ENCODE data around the gene ANKRD30B. TPM values are rescaled to one million over a fixed set of nuclear protein-coding genes. Genes with fewer than 3 reads are reported as not detected.
"Not testable (repeated sequence)": the region's sequence is repeated elsewhere in the genome, so short reads cannot be mapped to it uniquely, and the experiment has no call there.

Gene ANKRD30B
- total RNA-seq, 2 experiments from 2014 or later, result not detected

- DNase-seq; H3K9me3 Mint-ChIP-seq (ENCODE audit: insufficient read depth); POLR2A ChIA-PET; H3K4me3 Mint-ChIP-seq; H3K27ac Mint-ChIP-seq; H3K27me3 Mint-ChIP-seq (ENCODE audit: low read depth); CTCF ChIA-PET; H3K4me1 Mint-ChIP-seq (ENCODE audit: low read depth); H3K36me3 Mint-ChIP-seq (ENCODE audit: low read depth); ATAC-seq: not testable (repeated sequence)
Measured at GRCh38 chr18:14866426-14866825, 118.5 kb downstream of the ANKRD30B start.

DNA sequence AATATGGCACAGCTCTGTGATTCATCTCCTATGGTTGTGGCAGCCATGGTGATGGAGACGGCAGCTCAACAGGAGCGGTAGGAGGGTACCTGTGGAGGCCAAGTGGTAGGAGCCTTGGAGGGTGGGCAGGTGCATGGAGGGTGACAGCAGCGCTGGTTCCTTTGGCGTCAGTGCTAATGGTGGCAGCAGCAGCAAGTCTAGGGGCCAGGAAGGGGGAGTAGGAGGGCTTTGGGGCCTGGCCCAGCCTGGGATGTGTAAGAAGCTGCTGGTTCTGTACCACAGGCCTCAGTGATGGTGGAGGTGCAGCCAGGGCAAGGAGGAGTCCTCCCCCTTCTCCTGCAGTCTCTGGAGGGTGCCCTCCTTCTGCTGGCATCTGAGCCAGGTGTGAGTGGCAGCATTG lies 120.0 kb downstream of the ANKRD30B start:
- DNase-seq; H3K27ac Mint-ChIP-seq; ATAC-seq; POLR2A ChIA-PET; CTCF ChIA-PET; H3K4me3 Mint-ChIP-seq; H3K4me1 Mint-ChIP-seq (ENCODE audit: low read depth); H3K36me3 Mint-ChIP-seq (ENCODE audit: low read depth); H3K27me3 Mint-ChIP-seq (ENCODE audit: low read depth); H3K9me3 Mint-ChIP-seq (ENCODE audit: insufficient read depth): not testable (repeated sequence)

DNA sequence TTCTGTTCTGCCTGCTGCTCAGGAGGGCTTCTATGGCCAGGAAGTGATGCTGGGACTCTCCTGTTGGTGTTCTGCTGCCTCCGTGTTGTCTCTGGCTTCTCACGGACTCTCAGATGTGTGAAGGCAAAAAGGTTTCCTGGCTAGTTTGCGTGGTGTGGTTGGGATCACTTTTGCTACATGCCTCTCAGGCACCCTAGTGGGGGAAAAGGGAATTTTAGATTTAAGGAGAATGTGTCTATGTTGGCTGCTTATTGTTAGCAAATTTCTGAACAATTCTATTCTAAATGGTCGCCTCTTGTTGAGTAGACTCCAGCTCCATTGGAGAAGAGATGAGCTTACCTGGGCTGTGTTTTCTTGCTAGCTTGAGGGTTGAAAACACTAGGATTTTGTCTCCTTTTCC lies 120.9 kb downstream of the ANKRD30B start:
- H3K4me3 Mint-ChIP-seq; H3K4me1 Mint-ChIP-seq (ENCODE audit: low read depth); H3K27me3 Mint-ChIP-seq (ENCODE audit: low read depth); H3K36me3 Mint-ChIP-seq (ENCODE audit: low read depth); POLR2A ChIA-PET; CTCF ChIA-PET; ATAC-seq; DNase-seq; H3K27ac Mint-ChIP-seq; H3K9me3 Mint-ChIP-seq (ENCODE audit: insufficient read depth): not testable (repeated sequence)

DNA sequence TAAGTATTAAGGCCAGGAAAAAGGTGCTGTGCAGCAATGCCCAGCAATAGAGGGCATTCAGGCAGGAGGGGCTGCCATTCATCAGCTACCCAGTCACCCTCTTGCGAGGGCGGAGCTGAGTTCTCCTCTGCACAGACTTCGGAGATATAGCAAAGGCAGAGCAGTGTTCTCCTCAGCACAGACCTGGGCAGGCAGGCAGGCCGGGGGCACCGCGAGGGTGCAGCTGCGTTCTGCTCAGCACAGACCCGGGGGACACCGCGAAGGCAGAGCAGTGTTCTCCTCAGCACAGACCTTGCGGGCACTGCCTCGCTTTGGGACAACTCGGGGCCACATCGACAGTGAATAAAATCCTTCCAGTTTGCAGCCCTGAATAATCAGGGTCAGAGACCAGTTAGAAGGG lies 130.9 kb downstream of the ANKRD30B start:
- POLR2A ChIA-PET; DNase-seq; H3K4me1 Mint-ChIP-seq (ENCODE audit: low read depth); ATAC-seq; H3K27me3 Mint-ChIP-seq (ENCODE audit: low read depth); H3K9me3 Mint-ChIP-seq (ENCODE audit: insufficient read depth); H3K36me3 Mint-ChIP-seq (ENCODE audit: low read depth); H3K4me3 Mint-ChIP-seq; H3K27ac Mint-ChIP-seq; CTCF ChIA-PET: not testable (repeated sequence)

DNA sequence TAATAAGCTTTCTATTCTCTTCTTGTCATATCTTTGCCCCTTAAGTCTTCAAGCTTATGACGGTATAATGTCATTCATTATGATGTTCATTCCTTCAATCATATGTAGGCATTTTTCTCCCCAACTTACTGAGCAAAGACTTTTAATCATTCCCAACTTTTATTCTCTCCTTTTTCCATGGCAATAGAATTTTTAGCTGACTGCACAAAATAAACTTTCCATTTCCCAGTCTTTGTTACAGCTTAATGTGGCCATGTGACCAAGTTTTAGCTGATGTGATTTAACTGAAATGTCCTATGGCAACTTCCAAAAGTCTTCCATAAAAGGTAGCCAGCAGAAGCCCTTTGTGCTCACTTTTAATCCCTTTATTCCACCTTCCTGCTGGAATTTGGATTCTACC lies 152.5 kb downstream of the ANKRD30B start:
- H3K36me3 Mint-ChIP-seq (ENCODE audit: low read depth), result no peaks in the 10 kb centered on the region
- ChIA-PET CTCF (no interaction called here), POLR2A (no interaction called here)
- DNase-seq (no peak), ATAC-seq (no peak)
- no peak overlapping the region for H3K27ac Mint-ChIP-seq
- H3K27me3 Mint-ChIP-seq (ENCODE audit: low read depth), result no peaks in the 10 kb centered on the region
- H3K4me3 Mint-ChIP-seq, result no peak overlapping the region
- H3K4me1 Mint-ChIP-seq (ENCODE audit: low read depth), result no peaks in the 10 kb centered on the region
- H3K9me3 Mint-ChIP-seq (ENCODE audit: insufficient read depth), result no peaks in the 10 kb centered on the region

Small RNAs within 50 kb of the gene (microRNA-seq; reads per million reads assigned to microRNA genes)
- gene MIR3156-2, result not detected

Other genes with a start within 250 kb of the ANKRD30B start
- not detected for gene POTEC, start 204.6 kb upstream of the ANKRD30B start, total RNA-seq